Frontal cortex (tissue), 4 donors: Measurements from ENCODE around the gene CHAF1A. TPM values are rescaled to one million over a fixed set of nuclear protein-coding genes. Genes with fewer than 3 reads are reported as not detected.

Experiments
- DNase-seq, 2 donors: peaks; one replicate each; pipeline ENCODE4 v3.0.0; 2012; ENCODE audit warnings: low spot score in 2 of 2
- FAIRE-seq: peaks from 2 replicates; lab custom pipeline; 2012; peaks lifted over from hg19 to GRCh38; lab: Jason Lieb, UNC
- total RNA-seq: library from RNA; depleted of rRNA; stranded (reverse); fragments of >200 nt; gene quantifications from one replicate; pipeline ENCODE4 v1.2.3, GENCODE V29; 2014
- donor health status: control.
- donor health status: control.
- donor health status: control.

The CHAF1A gene
- total RNA-seq, 1 donor from 2014 or later: 11.8 TPM

GRCh38 chr19:4400135-4400936, 2.1 kb upstream of the CHAF1A start, which contains the start of gene SH3GL1:
Gene SH3GL1, minus strand, starts transcription at chr19:4400547. Its CDS starts 179 bp downstream, at chr19:4400368.
- no peak for FAIRE-seq
- DNase-seq: peak; percentile 88 to 94

- DNase-seq (no peak), FAIRE-seq (no peak)
Measured at GRCh38 chr19:4401769-4402170, 670 bp upstream of the CHAF1A start.

- no peak for FAIRE-seq
- DNase-seq: no peak
Measured at GRCh38 chr19:4403005-4403761, 743 bp downstream of the CHAF1A start.

DNA sequence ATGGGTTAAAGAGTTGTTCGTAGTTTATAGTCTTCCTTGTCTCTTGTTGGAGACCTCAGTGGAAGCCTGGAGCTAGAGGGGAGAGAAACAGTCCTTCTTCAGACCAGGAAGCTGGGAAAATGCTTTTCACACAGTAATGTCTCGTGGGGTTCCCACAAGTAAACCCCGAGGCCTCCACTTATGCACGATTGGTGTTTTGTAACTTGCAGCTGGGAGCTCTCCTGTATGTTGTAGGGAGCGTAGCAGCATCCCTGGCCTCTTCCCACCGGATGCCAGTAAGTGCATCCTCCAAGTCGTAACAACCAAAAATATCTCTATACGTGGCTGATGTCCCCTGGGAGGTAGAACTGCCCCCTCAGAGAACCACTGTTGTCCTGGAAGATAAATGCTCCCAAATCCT, 3.5 kb downstream of the CHAF1A start:
- FAIRE-seq (no peak), DNase-seq (no peak)

DNA sequence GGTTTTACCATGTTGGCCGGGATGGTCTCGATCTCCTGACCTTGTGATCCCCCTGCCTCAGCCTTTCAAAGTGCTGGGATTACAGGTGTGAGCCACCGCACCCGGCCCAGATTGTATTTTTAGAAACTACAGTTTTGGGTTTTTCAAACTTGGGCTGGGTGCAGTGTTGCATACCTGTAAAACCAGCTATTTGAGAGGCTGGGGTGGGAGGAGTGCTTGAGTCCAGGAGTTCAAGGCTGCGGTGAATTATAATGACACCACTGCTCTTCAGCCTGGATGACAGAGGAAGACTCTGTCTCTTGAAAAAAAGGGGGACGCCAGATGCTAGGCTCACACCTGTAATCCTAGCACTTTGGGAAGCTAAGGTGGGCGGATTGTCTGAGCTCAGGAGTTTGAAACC, 4.2 kb downstream of the CHAF1A start:
- FAIRE-seq: no peak
- no peak for DNase-seq

- no peak for DNase-seq
- FAIRE-seq: no peak
Measured at GRCh38 chr19:4409123-4409933, 6.9 kb downstream of the CHAF1A start.

- no peak for FAIRE-seq
Measured at GRCh38 chr19:4413588-4413987, 11.1 kb downstream of the CHAF1A start.

DNA sequence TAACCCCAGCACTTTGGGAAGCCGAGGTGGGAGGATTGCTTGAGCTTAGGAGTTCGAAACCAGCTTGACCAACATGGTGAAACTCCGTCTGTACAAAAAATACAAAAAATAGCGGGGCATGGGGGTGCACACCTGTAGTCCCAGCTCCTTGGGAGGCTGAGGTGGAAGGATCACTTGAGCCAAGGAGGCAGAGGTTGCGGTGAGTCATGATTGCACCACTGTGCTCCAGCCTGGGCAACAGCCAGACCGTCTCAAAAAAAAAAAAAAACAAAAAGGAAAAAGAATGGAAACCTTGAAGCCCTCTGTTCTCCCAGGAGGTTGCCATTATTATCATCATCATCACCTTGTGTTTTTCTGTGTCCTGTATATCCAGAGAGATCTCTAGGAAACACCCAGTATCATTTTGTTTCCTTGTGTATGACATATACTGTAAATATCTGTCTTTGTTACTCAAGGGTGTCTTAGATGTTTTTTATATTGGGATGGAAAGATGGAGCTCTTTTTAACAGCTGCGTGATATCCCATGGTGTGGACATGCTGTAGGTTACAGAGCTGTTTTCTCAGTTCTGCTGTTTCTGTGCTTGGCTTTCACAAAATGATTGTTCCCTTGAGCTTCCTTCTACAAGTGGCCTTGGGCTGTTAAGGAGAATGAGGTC, 11.8 kb downstream of the CHAF1A start:
- FAIRE-seq (no peak), DNase-seq (no peak)

More at GRCh38 chr19:4413588-4413987, 11.1 kb downstream of the CHAF1A start:
- DNase-seq: no peak

DNA sequence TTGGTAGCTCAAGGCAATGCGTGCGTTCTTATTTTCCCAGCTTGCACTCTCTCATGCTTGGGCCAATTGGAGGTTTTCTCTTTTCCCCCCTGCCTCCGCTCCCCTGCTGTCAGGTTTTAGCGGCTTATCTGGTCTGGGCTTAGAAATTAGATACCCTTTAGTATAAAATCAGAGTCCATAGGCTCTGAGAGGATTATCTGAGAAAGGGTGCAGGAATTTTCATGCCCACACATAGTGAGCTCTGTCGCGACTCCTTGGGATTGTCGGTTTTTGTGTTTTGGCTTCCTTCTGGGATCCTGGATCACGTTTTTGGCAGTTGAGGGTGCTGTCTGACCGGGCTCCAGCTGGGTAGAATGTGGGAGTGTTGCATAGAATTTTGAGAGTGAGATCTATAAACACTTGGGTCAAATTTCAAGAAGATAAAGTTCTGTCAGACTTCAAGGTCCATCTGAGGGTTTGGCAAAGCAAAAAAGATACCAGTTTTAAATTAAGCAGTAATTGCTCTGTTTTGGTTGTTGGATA, 12.4 kb downstream of the CHAF1A start:
- no peak for DNase-seq
- no peak for FAIRE-seq

- no peak for DNase-seq
- no peak for FAIRE-seq
Measured at GRCh38 chr19:4415352-4415751, 12.9 kb downstream of the CHAF1A start.

GRCh38 chr19:4416268-4416667, 13.8 kb downstream of the CHAF1A start:
- DNase-seq: no peak
- FAIRE-seq: no peak

DNA sequence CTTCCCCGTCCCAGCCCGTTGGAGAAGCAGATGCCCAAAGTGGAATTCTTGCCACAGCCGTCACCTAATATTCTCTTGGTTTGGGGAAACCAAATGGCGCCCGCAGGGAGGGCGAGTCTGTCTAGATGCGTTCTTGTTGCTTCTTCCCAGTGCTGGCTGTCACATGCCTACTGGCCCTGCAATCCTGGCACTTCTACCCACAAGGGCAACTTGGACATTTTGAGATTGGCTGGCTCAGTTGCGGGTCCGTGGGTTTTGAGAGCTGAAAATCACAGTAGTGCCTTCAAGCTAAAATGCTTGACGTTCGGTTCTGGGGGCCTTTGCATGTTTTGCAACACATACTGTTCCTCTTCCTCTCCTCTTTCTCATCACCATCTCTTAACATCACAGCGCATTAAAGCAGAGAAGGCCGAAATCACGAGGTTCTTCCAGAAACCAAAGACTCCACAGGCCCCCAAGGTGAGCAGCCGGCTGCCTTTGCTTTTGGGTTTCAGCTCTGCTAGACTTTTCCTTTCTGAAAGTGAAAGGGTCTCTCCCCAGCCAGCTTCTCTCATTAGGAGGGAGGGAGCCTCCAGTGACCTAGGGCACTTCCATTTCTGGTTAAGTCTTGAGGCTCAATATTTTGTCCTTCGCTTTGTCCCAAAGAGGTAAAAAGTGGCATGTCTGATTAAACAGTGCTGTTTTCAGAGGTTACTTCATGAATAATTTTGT, 21.1 kb downstream of the CHAF1A start:
- DNase-seq (no peak), FAIRE-seq (no peak)

GRCh38 chr19:4425537-4425936, 23.1 kb downstream of the CHAF1A start:
- DNase-seq (no peak), FAIRE-seq (no peak)

DNA sequence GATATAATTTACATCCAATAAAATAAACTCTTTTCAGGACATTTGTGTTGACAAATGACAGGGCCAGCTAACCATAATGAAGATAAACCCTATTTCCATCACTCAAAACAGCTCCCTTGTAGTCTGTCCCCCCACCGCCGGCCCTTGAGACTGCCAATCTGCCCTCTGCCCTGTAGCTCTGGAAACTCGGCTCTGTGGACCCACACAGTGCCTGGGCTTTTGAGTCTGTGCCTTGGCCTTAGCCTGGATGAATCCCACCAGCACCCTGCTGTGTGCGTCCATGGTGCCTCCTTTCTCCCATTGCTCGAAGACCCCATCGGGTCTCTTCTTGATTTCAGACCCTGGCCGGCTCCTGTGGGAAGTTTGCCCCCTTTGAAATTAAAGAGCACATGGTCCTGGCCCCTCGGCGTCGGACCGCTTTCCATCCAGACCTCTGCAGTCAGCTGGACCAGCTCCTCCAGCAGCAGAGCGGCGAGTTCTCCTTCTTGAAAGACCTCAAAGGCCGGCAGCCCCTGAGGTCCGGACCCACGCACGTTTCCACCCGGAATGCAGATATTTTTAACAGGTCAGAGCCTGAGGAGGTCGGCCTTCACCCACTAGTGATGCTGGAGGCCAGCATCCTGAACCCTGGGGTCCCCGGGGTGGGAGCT, 26.0 kb downstream of the CHAF1A start:
- DNase-seq (no peak), FAIRE-seq (no peak)

GRCh38 chr19:4429256-4429655, 26.8 kb downstream of the CHAF1A start:
- FAIRE-seq: no peak
- DNase-seq: no peak

GRCh38 chr19:4429771-4430171, 27.3 kb downstream of the CHAF1A start:
- DNase-seq (no peak), FAIRE-seq (no peak)

DNA sequence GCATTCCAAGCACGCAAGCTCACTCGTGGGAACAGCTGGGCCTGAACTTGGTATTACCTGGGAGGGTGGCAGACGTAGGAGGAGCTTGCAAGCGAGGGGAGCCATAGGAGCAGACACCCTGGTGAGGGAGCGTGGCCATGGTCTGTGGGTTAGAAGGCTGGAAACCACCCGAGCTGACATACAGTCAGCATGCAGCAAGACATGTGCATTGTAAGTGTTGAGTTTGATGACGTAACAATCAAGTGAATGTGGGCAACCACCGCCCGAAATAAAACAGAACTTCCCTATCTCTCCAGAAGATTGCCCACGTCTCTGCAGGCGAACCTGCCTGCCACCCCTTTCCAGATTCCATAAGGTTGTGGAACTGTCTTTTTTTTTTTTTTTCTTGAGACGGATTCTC, 28.3 kb downstream of the CHAF1A start:
- no peak for DNase-seq
- FAIRE-seq: no peak

DNA sequence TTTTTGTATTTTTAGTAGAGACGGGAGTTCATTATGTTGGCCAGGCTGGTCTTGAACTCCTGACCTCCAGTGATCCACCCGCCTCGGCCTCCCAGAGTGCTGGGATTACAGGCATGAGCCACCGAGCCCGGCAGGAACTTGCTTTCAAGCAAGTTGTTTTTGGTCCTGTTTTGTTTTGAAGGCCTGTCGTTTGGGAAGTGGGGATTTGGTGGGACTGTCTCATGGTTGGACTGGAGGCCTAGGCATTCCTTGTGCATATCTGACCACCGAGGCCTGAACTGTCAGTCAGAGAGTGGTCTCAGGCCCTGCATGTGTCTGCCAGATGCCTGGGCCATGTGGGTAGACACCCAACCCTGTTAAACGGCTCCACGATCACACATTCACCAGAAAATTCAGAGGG, 28.9 kb downstream of the CHAF1A start:
- no peak for FAIRE-seq
- no peak for DNase-seq
